ENCODE results near the gene PHC2.

- TF ChIP-seq POLR2AphosphoS5 (IDR thresholded peaks at IDR 0.05; ENCODE audit: low read depth, low read length) (no peak), POLR2A (IDR thresholded peaks at IDR 0.05; ENCODE audit: low read depth, low read length) (no peak), TAF1 (IDR thresholded peaks at IDR 0.05; ENCODE audit: low read depth, low read length) (no peak)
Measured at GRCh38 chr1:33392206-33392605, 38.7 kb downstream of the PHC2 start.
